IPS-18c (cell line): ENCODE results near the gene HSH2D.
"Not testable (repeated sequence)": the region's sequence is repeated elsewhere in the genome, so short reads cannot be mapped to it uniquely, and the experiment has no call there.

ENCODE experiments used
- H3K4me3 ChIP-seq: 2 replicates; pipeline ENCODE4 v1.7.0; 2013; ENCODE audit warnings: low read depth, mild to moderate bottlenecking, low read length, moderate library complexity; ENCODE audit not compliant: insufficient read depth
- H3K9me3 ChIP-seq: one replicate; pipeline ENCODE4 v1.6.1; 2013; ENCODE audit warnings: mild to moderate bottlenecking, low read length, moderate library complexity; ENCODE audit not compliant: control insufficient read depth, insufficient read depth

HSH2D gene

GRCh38 chr19:16170134-16170533, 26.6 kb downstream of the HSH2D start:
- H3K4me3 ChIP-seq, result no peak overlapping the region
- H3K9me3 ChIP-seq, result no peaks in the 10 kb centered on the region

DNA sequence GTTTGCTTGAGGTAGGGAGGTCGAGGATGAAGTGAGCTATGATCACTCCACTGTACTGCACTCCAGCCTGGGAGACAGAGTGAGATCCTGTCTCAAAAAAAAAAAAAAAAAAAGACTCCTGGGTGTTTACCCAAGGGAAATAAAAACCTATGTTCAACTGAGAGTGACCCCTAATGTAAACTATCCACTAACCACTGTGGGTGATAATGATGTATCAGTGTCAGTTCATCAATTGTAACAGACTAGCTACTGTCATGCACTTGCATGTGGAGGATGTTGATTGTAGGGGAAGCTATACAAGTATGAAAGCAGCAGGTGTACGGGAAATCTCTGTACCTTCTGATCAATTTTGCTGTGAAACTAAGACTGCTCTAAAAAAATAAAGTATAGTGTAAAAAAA, 32.5 kb downstream of the HSH2D start:
- Histone ChIP-seq H3K4me3 (no peak overlapping the region), H3K9me3 (no peaks in the 10 kb centered on the region)

DNA sequence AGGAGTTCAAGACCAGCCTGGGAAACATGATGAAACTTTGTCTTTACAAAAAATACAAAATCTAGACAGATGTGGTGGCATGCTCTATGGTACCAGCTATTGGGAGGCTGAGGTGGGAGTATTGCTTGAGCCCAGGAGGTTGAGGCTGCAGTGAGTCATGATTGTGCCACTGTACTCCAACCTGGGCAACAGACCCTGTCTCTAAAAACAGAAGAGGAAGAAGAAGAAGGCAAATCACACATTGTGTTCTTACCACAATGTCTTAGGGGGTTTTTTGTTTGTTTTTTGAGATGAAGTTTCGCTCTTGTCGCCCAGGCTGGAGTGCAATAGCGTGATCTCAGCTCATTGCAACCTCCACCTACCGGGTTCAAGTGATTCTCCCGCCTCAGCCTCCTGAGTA, 35.4 kb downstream of the HSH2D start:
- H3K4me3 ChIP-seq, H3K9me3 ChIP-seq: not testable (repeated sequence)

DNA sequence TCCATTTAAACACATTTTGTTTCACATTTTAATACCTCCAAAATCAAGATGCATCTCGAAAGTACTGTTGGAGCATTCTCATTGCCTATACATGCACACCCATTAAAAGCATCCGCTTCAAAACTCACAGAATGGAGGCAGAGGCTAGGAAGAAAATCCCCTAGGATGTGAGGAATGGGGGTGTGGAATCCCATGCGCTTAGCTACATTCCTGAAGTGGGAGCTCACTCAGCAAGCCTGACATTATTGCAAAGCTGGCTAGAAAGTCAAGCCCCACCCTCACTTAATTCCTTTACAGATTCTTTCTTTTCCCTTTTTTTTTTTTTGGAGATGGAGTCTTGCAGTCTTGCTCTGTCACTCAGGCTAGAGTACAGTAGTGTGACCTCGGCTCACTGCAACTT, 37.1 kb downstream of the HSH2D start:
- no peak overlapping the region for H3K4me3 ChIP-seq

DNA sequence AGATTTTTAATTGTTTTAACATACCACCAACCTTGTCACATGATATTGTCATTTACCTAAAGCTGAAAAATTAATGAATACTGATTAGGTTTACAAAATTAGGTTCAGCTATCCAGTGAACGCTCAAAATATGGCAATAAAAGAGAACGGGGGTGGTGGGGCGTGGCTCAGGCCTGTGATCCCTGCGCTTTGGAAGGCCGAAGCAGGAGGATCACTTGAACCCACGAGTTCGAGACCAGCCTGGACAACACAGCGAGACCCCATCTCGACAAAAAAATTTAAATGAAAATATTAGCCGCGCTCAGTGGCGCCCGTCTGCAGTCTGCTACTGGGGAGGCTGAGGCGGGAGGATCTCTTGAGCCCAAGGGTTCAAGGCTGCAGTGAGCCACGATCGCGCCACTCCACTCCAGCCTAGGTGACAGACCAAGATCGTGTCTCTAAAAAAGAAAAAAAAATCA, 41.2 kb downstream of the HSH2D start:
- Histone ChIP-seq H3K4me3 (peak overlapping the region; percentile 46; the same call in 1 of the 2 replicates), H3K9me3 (no peaks in the 10 kb centered on the region)

More for the DNA sequence above, 37.1 kb downstream of the HSH2D start:
- no peaks in the 10 kb centered on the region for H3K9me3 ChIP-seq

- H3K4me3 ChIP-seq, result peak within 1 kb of the TSS; percentile 99
- no peaks in the 10 kb centered on the region for H3K9me3 ChIP-seq
Observed at GRCh38 chr19:16185123-16185767, 41.8 kb downstream of the HSH2D start, which contains the start of gene FAM32A. Gene FAM32A (plus strand): TSS chr19:16185410. CDS start chr19:16185443, 33 bp downstream.

DNA sequence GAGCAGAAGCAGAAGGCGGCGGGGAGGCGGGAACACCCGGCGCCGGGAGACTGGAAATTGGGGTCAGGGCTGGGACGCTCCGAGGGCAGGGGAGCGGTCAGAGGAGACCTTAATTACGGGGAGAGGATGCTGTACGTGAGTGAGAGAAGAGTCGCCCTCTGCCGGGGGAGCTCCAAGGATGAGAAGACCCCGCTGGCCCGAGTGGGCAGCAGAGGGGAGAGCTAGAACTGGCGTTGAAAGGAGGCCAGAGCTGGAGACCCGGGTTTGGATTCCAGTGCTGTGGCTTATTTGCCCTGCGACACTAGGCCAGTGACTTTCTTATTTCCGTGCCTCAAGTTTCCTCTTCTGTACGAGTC, 42.3 kb downstream of the HSH2D start:
- no peaks in the 10 kb centered on the region for H3K9me3 ChIP-seq
- peak overlapping the region; percentile 99 for H3K4me3 ChIP-seq

DNA sequence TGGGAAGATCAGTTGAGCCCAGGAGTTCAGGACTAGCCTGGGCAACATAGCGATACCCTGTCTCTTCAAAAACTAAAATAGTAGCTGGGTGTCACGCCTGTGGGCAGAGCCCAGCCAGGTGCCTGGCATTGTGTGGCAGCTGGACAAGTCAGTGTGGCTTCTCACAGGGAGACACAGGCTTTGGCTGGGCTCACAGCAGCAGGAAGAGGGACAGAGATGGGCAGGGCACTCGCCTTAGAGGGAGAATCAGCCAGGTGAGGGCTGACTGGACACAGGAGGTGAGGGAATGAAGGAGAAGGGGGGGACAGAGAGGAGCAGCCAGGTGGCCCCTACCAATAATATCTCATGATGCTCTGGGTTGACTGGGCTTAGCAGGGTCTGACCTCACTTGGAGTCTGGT, 45.0 kb downstream of the HSH2D start:
- Histone ChIP-seq H3K4me3 (no peak overlapping the region), H3K9me3 (no peaks in the 10 kb centered on the region)

DNA sequence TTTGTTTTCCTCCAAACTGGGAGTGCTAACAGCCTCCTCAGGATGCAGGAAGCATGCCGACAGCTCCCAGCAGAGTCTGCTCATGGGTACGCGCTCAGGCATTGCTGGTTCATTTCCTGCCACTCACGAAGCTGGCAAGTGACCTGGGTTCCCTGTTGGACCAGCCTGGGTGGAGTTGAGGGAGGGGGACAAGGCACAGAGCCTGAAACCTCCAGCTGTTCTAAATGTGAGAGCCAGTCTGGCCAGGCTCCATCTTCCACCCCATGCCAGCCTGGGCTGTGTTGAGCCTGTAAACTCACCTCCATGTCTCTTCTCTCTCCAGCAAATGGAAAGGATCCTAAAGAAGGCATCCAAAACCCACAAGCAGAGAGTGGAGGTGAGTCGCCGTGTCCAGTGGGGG, 46.7 kb downstream of the HSH2D start:
- Histone ChIP-seq H3K4me3 (no peak overlapping the region), H3K9me3 (no peaks in the 10 kb centered on the region)

GRCh38 chr19:16190736-16191135, 47.3 kb downstream of the HSH2D start:
- Histone ChIP-seq H3K4me3 (no peak overlapping the region), H3K9me3 (no peaks in the 10 kb centered on the region)

- Histone ChIP-seq H3K9me3 (no peaks in the 10 kb centered on the region), H3K4me3 (no peak overlapping the region)
Observed at GRCh38 chr19:16191216-16191908, 47.9 kb downstream of the HSH2D start.

DNA sequence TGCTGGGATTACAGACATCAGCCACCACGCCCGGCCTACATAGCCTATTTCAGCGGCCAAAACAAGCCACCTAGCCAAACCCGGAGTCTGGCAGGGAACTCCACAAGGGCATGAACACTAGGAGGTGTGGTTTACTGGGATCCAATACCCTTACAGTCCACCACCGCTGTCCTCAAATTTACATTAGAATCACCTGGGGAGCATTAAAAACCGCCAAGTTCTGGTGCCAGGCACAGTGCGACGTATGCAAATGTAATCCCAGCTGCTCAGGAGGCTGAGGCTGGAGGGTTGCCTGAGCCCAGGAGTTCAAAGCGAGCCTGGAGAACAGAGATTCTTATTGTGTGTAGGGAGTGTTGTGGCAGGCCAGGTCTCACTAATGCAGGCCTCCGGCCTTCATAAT, 50.0 kb downstream of the HSH2D start:
- H3K9me3 ChIP-seq, result no peaks in the 10 kb centered on the region

GRCh38 chr19:16197188-16197621, 53.7 kb downstream of the HSH2D start:
- peak overlapping the region; percentile 99 for H3K4me3 ChIP-seq
- H3K9me3 ChIP-seq, result no peaks in the 10 kb centered on the region

More for the DNA sequence above, 50.0 kb downstream of the HSH2D start:
- H3K4me3 ChIP-seq, result no peak overlapping the region

- Histone ChIP-seq H3K4me3 (peak within 1 kb of the TSS; percentile 99), H3K9me3 (no peaks in the 10 kb centered on the region)
Observed at GRCh38 chr19:16197622-16198369, 54.3 kb downstream of the HSH2D start, which contains the start of gene AP1M1. Gene AP1M1 (plus strand): TSS chr19:16197911. CDS start chr19:16198027, 116 bp downstream.

- H3K9me3 ChIP-seq, result no peaks in the 10 kb centered on the region
- H3K4me3 ChIP-seq, result peak overlapping the region; percentile 99
Observed at GRCh38 chr19:16198370-16198651, 54.8 kb downstream of the HSH2D start.

- Histone ChIP-seq H3K4me3 (no peak overlapping the region), H3K9me3 (no peaks in the 10 kb centered on the region)
Observed at GRCh38 chr19:16199275-16199932, 55.9 kb downstream of the HSH2D start.
